Endothelial cell of umbilical vein (primary cell): ENCODE results near the gene GPANK1. TPM values are rescaled to one million over a fixed set of nuclear protein-coding genes. Genes with fewer than 3 reads are reported as not detected.

Experiments
- BruUV-seq: library from RNA; stranded (reverse); fragments of 400-500 nt; replicated peaks from 2 replicates; lab custom pipeline; 2021; lab: Mats Ljungman, UMichigan
- CTCF ChIA-PET: fragments of 300-600, 350-600 bp; sonication (Branson Sonifier 250); formaldehyde crosslinking; loops from one replicate; lab custom pipeline; 2021; ENCODE audit warnings: antibody characterized with exemption, inconsistent platforms; lab: Charles Lee
- POLR2A ChIA-PET: fragments of 300-600, 350-600 bp; sonication (Branson Sonifier 250); formaldehyde crosslinking; loops from one replicate; lab custom pipeline; 2021; ENCODE audit warnings: antibody characterized with exemption, inconsistent platforms; lab: Charles Lee
- DNase-seq: peaks from one replicate; pipeline ENCODE4 v3.0.0-alpha.2; 2011; ENCODE audit warnings: low read depth, low spot score
- FAIRE-seq: peaks from 2 replicates; lab custom pipeline; 2011; peaks lifted over from hg19 to GRCh38; lab: Jason Lieb, UNC
- H2AFZ ChIP-seq: 2 replicates; pipeline ENCODE4 v1.6.0; 2012; ENCODE audit warnings: low read depth, low read length, control low read depth, inconsistent platforms
- H3K27ac ChIP-seq: 2 replicates; pipeline ENCODE4 v1.5.1; 2011; ENCODE audit warnings: low read depth, mild to moderate bottlenecking, control low read depth, low read length, moderate library complexity; ENCODE audit not compliant: insufficient read depth
- H3K27me3 ChIP-seq, 2 experiments: 2 replicates each; pipeline versions ENCODE4 v1.6.0 to v1.6.1; 2011; ENCODE audit warnings: low read length in 2 of 2, mixed read lengths in 1 of 2; ENCODE audit not compliant: control insufficient read depth in 2 of 2, insufficient read depth in 2 of 2
- H3K36me3 ChIP-seq, 2 experiments: 2 replicates in 1 of 2; 3 replicates in 1 of 2; pipeline ENCODE4 v1.5.1; 2011; ENCODE audit warnings: low read length in 2 of 2, mild to moderate bottlenecking in 1 of 2, moderate library complexity in 1 of 2; ENCODE audit not compliant: control insufficient read depth in 2 of 2, insufficient read depth in 2 of 2; ENCODE audit errors: extremely low read depth in 1 of 2
- H3K4me1 ChIP-seq: 3 replicates; pipeline ENCODE4 v1.5.1; 2011; ENCODE audit warnings: mild to moderate bottlenecking, low read length; ENCODE audit not compliant: control insufficient read depth, insufficient read depth; ENCODE audit errors: extremely low read depth
- H3K4me2 ChIP-seq: 2 replicates; pipeline ENCODE4 v1.6.1; 2011; ENCODE audit warnings: low read length, control low read depth, mixed read lengths; ENCODE audit not compliant: insufficient read depth
- H3K4me3 ChIP-seq, 3 experiments: fragments of 200-600 bp in 1 of 3; sonication (generic), shearing (Covaris generic) in 1 of 3; replicated peaks in 1 of 3; 2 replicates each; pipeline ENCODE4 v1.5.1; 2011 to 2016; ENCODE audit warnings: control low read depth in 3 of 3, low read length in 3 of 3, mild to moderate bottlenecking in 2 of 3, inconsistent platforms in 1 of 3, low read depth in 1 of 3, moderate library complexity in 1 of 3; ENCODE audit not compliant: insufficient read depth in 1 of 3
- H3K79me2 ChIP-seq: 2 replicates; pipeline ENCODE4 v1.6.0; 2012; ENCODE audit warnings: low read length, inconsistent platforms; ENCODE audit not compliant: control insufficient read depth, insufficient read depth
- H3K9ac ChIP-seq: replicated peaks from 2 replicates; pipeline ENCODE3; 2011; ENCODE audit warnings: low read length, control low read depth; ENCODE audit not compliant: insufficient read depth; ENCODE audit errors: extremely low read depth
- H3K9me1 ChIP-seq: replicated peaks from 3 replicates; pipeline ENCODE4 v1.6.0; 2011; ENCODE audit warnings: mild to moderate bottlenecking, low read length; ENCODE audit not compliant: control insufficient read depth, insufficient read depth; ENCODE audit errors: extremely low read depth
- H3K9me3 ChIP-seq: replicated peaks from 2 replicates; pipeline ENCODE4 v1.5.1; 2012; ENCODE audit warnings: low read length, inconsistent platforms; ENCODE audit not compliant: control insufficient read depth, insufficient read depth
- H4K20me1 ChIP-seq: replicated peaks from 2 replicates; pipeline ENCODE3; 2011; ENCODE audit warnings: mild to moderate bottlenecking, low read length; ENCODE audit not compliant: control insufficient read depth, insufficient read depth; ENCODE audit errors: extremely low read depth
- EZH2 ChIP-seq: IDR thresholded peaks from 2 replicates; pipeline ENCODE4 v1.6.1; 2012; ENCODE audit warnings: borderline replicate concordance, low read depth, mild to moderate bottlenecking, moderate library complexity, low read length, inconsistent platforms; ENCODE audit not compliant: severe bottlenecking
- FOS ChIP-seq: IDR thresholded peaks from 2 replicates; pipeline ENCODE4 v1.6.1; 2011; ENCODE audit warnings: mild to moderate bottlenecking, low read length, moderate library complexity, borderline replicate concordance; ENCODE audit not compliant: insufficient read depth
- GATA2 ChIP-seq: IDR thresholded peaks from 2 replicates; pipeline ENCODE4 v1.7.0; 2011; ENCODE audit warnings: low read depth, mild to moderate bottlenecking, moderate library complexity, mixed read lengths, low read length; ENCODE audit not compliant: insufficient read length, insufficient read depth
- JUN ChIP-seq: IDR thresholded peaks from 2 replicates; pipeline ENCODE4 v1.6.1; 2011; ENCODE audit warnings: borderline replicate concordance, low read depth; ENCODE audit not compliant: insufficient read length, insufficient read depth
- MAX ChIP-seq: IDR thresholded peaks from 2 replicates; pipeline ENCODE4 v1.6.1; 2011; ENCODE audit not compliant: insufficient read depth, insufficient read length
- MYC ChIP-seq: IDR thresholded peaks from one replicate; pipeline ENCODE4 v1.6.1; 2011; ENCODE audit warnings: mild to moderate bottlenecking, low read depth, low read length
- POLR2A ChIP-seq: IDR thresholded peaks from 2 replicates; pipeline ENCODE4 v1.6.1; 2012; ENCODE audit warnings: low read depth, mild to moderate bottlenecking, control low read depth, low read length
- POLR2AphosphoS5 ChIP-seq: IDR thresholded peaks from 2 replicates; pipeline ENCODE4 v1.6.1; 2012; ENCODE audit warnings: low read depth, mild to moderate bottlenecking, control low read depth, low read length, moderate library complexity; ENCODE audit not compliant: insufficient read depth
- dilution Hi-C: fragments of 300-500 bp; cut with MboI; formaldehyde crosslinking; loops from one replicate; pipeline ENCODE4 v1.15.0; 2019; ENCODE audit warnings: low sequenced_read_pairs; ENCODE audit not compliant: extremely low pct_ligation_motif_present
- intact Hi-C: fragments of 100-400 bp; cut with micrococcal nuclease; formaldehyde crosslinking; loops from one replicate; pipeline ENCODE4 v1.10.0; 2022
- polyA plus RNA-seq, 4 experiments: library from polyadenylated mRNA; depleted of rRNA in 3 of 4; stranded (reverse) in 3 of 4; unstranded in 1 of 4; fragments of >200 nt; gene quantifications; 2 replicates each; pipeline versions ENCODE4 v1.2.1 to v1.2.3, GENCODE V29; 2011 to 2012; ENCODE audit warnings: missing spikeins in 1 of 4
- total RNA-seq: library from RNA; stranded (reverse); gene quantifications from 2 replicates; pipeline ENCODE4 v1.2.3, GENCODE V29; 2021
- TF ChIP-seq, protein P1 (sequence below), 2 donors: IDR thresholded peaks; 1 replicate in 1 of 2; 2 replicates in 1 of 2; pipeline ENCODE4 v1.5.1; 2011; ENCODE audit warnings: low read length in 2 of 2, mild to moderate bottlenecking in 2 of 2, moderate library complexity in 2 of 2, control low read depth in 1 of 2, inconsistent platforms in 1 of 2, low read depth in 1 of 2; ENCODE audit not compliant: insufficient read depth in 1 of 2; ENCODE audit errors: extremely low read depth in 1 of 2

GPANK1 gene
- total and polyA plus RNA-seq, 2 donors (not counting 3 experiments of a cell fraction or from before 2014, with no cell fraction given) = 12.6 to 17.5 TPM

DNA sequence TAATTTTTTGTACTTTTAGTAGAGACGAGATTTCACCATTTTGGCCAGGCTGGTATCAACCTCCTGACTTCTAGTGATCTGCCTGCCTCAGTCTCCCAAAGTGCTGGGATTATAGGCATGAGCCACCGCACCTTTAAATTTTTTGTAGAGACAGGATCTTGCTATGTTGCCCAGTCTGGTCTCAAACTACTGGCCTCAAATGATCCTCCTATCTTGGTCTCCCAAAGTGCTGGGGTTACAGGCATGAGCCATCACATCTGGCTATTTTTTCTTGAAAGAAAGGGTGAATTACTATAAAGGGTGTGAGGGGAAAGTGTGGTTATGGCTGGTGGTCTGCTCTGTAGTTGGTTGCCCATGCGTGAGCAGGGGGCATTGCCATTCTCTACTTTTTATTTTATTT lies 43.4 kb upstream of the GPANK1 start:
- FAIRE-seq = no peak
- no peaks in the 10 kb centered on the region for H3K36me3 ChIP-seq
- intact Hi-C loops = no loop called here

More for the DNA sequence above, 43.4 kb upstream of the GPANK1 start:
- no peak overlapping the region for H2AFZ ChIP-seq
- H4K20me1 ChIP-seq = no peaks in the 10 kb centered on the region
- no peak overlapping the region for H3K9ac ChIP-seq
- dilution Hi-C loops = no loop called here
- CTCF ChIA-PET = no interaction called here
- H3K9me3 ChIP-seq = no peaks in the 10 kb centered on the region
- peaks cover 8% of the 10 kb centered on the region for H3K4me1 ChIP-seq
- TF ChIP-seq EZH2 (no peak), GATA2 (no peak), JUN (no peak), FOS (no peak), POLR2AphosphoS5 (no peak), POLR2A (no peak), MAX (no peak), MYC (no peak)
- TF ChIP-seq, protein P1, sequence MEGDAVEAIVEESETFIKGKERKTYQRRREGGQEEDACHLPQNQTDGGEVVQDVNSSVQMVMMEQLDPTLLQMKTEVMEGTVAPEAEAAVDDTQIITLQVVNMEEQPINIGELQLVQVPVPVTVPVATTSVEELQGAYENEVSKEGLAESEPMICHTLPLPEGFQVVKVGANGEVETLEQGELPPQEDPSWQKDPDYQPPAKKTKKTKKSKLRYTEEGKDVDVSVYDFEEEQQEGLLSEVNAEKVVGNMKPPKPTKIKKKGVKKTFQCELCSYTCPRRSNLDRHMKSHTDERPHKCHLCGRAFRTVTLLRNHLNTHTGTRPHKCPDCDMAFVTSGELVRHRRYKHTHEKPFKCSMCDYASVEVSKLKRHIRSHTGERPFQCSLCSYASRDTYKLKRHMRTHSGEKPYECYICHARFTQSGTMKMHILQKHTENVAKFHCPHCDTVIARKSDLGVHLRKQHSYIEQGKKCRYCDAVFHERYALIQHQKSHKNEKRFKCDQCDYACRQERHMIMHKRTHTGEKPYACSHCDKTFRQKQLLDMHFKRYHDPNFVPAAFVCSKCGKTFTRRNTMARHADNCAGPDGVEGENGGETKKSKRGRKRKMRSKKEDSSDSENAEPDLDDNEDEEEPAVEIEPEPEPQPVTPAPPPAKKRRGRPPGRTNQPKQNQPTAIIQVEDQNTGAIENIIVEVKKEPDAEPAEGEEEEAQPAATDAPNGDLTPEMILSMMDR (IDR thresholded peaks at IDR 0.05; ENCODE audit: extremely low read depth in 1 of 2, insufficient read depth in 1 of 2, low read depth in 1 of 2, low read length in 2 of 2) = no peak
- H3K79me2 ChIP-seq = no peaks in the 10 kb centered on the region
- no peaks in the 10 kb centered on the region for H3K9me1 ChIP-seq
- H3K27me3 ChIP-seq = no peaks in the 10 kb centered on the region
- POLR2A ChIA-PET = no interaction called here
- H3K4me2 ChIP-seq = no peak overlapping the region
- H3K4me3 ChIP-seq = no peak overlapping the region
- H3K27ac ChIP-seq = no peak overlapping the region
- no TSS peak for BruUV-seq
- DNase-seq = no peak
